ENCODE data around the gene GALNT7.

- TF ChIP-seq CTCF (IDR thresholded peaks at IDR 0.05) (no peak), SIN3A (IDR thresholded peaks at IDR 0.05; ENCODE audit: borderline replicate concordance, insufficient read depth, low read depth, low read length) (no peak), TCF7L2 (IDR thresholded peaks at IDR 0.05; ENCODE audit: low read depth, low read length) (no peak), REST (IDR thresholded peaks at IDR 0.05; ENCODE audit: insufficient read depth in 1 of 2, low read depth in 2 of 2, low read length in 1 of 2) (no peak), POLR2AphosphoS5 (IDR thresholded peaks at IDR 0.05; ENCODE audit: low read depth, low read length) (no peak)
Measured at GRCh38 chr4:173139561-173139960, 29.1 kb upstream of the GALNT7 start.
